Fibroblast of villous mesenchyme (primary cell): Measurements from ENCODE around the gene SKAP1. TPM values are rescaled to one million over a fixed set of nuclear protein-coding genes. Genes with fewer than 3 reads are reported as not detected.

ENCODE experiments used
- DNase-seq: peaks from one replicate; pipeline ENCODE4 v3.0.0-alpha.2; 2010; ENCODE audit warnings: low read depth
- H3K4me3 ChIP-seq: 2 replicates; pipeline ENCODE4 v1.5.1; 2011; ENCODE audit warnings: low read depth, mild to moderate bottlenecking, low read length
- CTCF ChIP-seq: IDR thresholded peaks from 2 replicates; pipeline ENCODE4 v1.5.1; 2012; ENCODE audit warnings: low read depth, mild to moderate bottlenecking, low read length; ENCODE audit not compliant: insufficient read depth
- total RNA-seq: library from RNA; depleted of rRNA; stranded (reverse); fragments of >200 nt; gene quantifications from 2 replicates; pipeline ENCODE4 v1.2.3, GENCODE V29; 2012

The SKAP1 gene
- total RNA-seq, 1 donor: not detected

DNA sequence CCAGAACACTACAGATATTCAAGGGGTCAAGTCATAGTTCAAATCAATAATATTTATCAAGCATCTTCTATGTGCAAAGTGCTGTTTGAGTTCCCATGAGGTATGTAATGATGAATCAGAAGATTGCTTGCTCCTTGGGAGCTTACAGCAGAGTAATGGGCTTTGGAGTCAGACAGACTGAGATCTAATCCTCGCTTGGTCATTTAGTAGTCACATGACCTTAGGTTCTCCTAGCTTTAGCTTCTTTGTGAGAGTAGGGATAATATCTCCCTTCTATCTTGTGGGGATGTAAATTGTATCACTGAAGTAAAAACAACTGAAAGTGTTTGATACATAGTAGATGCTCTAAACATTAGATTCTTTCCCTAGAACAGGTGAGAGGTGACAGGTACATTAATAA, 292.4 kb downstream of the SKAP1 start:
- no peak overlapping the region for H3K4me3 ChIP-seq
- no peak for DNase-seq
- no peak for TF ChIP-seq CTCF

DNA sequence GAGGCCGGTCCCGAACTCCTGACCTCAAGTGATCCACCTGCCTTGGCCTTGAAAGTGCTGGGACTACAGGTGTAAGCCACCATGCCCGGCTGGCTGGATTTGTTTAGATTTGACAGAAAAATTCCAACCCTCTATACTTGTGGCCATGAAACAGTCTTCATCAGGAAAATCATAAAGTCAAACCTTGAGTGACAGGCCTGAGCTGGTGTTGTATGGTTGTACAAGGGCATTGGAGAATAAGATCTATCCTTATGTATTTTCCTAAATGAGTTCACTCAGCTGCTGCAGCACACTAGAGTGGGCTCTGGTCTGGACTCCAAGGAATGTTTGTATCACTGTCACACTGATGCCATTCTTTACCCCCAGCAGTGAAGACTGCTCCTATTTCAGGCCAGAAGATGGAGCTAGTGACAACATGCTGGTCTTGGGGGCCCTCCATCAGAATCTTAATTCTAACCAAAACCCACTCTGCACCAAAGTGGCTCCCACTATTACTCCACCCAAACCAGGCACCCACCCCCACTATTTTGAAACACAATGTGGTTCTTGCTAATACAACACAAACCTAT, 295.0 kb downstream of the SKAP1 start:
- peak; percentile 22 for TF ChIP-seq CTCF
- no peak for DNase-seq
- no peak overlapping the region for H3K4me3 ChIP-seq

- H3K4me3 ChIP-seq: no peak overlapping the region
- no peak for DNase-seq
- TF ChIP-seq CTCF: no peak
Measured at GRCh38 chr17:48132385-48132784, 297.6 kb downstream of the SKAP1 start.

- TF ChIP-seq CTCF: peak; percentile 95
- H3K4me3 ChIP-seq: no peak overlapping the region
- peak; percentile 73 for DNase-seq
Measured at GRCh38 chr17:48131216-48131824, 298.7 kb downstream of the SKAP1 start.

GRCh38 chr17:48129981-48130380, 300.0 kb downstream of the SKAP1 start:
- H3K4me3 ChIP-seq: no peak overlapping the region
- no peak for TF ChIP-seq CTCF
- DNase-seq: no peak

DNA sequence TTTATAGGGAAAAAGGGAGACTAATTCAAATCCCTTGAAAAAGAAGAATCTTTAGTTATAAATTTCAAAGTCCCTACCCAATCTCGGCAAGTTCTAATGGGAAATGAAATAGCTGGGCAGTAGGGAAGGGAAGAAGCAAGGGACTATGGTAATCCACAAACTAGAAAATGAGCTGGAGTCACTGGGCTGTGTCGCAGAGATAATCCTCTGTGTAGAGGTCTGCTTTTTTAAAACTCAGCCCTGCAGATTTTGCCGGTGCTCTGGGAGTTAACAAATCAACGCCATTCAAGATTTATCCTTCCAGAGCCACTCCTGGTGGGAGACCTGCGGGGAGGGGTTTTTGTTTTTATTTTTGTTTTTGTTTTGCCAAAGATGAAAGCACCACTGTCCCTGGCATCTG, 301.6 kb downstream of the SKAP1 start:
- DNase-seq: no peak
- TF ChIP-seq CTCF: no peak
- no peak overlapping the region for H3K4me3 ChIP-seq
